HepG2 (cell line): ENCODE results near the gene NEDD4L.

ENCODE experiments used
- FOXJ3 ChIP-seq: sonication (generic); formaldehyde crosslinking; IDR thresholded peaks from 2 replicates; pipeline ENCODE4 v1.4.0; 2020; ENCODE audit warnings: missing genetic modification reagents, mild to moderate bottlenecking, borderline replicate concordance
- TF ChIP-seq, protein P1 (sequence below): fragments of 450-650 bp; IDR thresholded peaks from 2 replicates; pipeline ENCODE4 v1.6.1; 2016

DNA sequence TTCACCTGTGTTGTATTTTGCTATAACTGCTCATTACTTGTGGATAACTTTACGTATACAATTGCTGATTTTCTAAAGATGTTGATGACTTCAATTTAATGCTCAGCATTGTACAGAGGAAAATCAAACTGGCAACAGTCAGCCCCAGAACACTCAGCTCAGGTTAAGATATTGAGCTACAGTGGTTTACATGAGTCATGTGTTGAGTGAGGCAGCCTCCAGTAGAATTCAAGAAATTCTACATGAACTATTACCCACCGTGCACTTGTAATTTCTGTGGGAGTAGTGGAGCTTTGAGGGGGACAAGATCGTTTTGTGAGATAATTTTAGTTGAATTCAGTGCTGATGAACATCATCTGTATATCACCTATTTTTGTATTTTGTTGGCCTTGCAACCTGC, 292.6 kb downstream of the NEDD4L start:
- TF ChIP-seq FOXJ3 (CRISPR knock-in tag), result no peak
- TF ChIP-seq, protein P1, sequence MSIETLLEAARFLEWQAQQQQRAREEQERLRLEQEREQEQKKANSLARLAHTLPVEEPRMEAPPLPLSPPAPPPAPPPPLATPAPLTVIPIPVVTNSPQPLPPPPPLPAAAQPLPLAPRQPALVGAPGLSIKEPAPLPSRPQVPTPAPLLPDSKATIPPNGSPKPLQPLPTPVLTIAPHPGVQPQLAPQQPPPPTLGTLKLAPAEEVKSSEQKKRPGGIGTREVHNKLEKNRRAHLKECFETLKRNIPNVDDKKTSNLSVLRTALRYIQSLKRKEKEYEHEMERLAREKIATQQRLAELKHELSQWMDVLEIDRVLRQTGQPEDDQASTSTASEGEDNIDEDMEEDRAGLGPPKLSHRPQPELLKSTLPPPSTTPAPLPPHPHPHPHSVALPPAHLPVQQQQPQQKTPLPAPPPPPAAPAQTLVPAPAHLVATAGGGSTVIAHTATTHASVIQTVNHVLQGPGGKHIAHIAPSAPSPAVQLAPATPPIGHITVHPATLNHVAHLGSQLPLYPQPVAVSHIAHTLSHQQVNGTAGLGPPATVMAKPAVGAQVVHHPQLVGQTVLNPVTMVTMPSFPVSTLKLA, result no peak
